Calu3 (cell line): ENCODE data around the gene TRIM65. TPM values are rescaled to one million over a fixed set of nuclear protein-coding genes. Genes with fewer than 3 reads are reported as not detected.

Experiments
- BruUV-seq: library from RNA; stranded (reverse); fragments of 400-500 nt; replicated peaks from 2 replicates; lab custom pipeline; 2021; lab: Mats Ljungman, UMichigan
- CTCF ChIA-PET: fragments of 300-600 bp; sonication (Branson Sonifier 250); formaldehyde crosslinking; loops from one replicate; lab custom pipeline; 2022; ENCODE audit warnings: antibody characterized with exemption; lab: Charles Lee
- DNase-seq: peaks from one replicate; pipeline ENCODE4 v3.0.0; 2022
- H3K27ac Mint-ChIP-seq: one replicate; pipeline ENCODE4 v1.8.0; 2022; ENCODE audit warnings: mixed read lengths; ENCODE audit not compliant: unreplicated experiment
- H3K27me3 Mint-ChIP-seq: one replicate; pipeline ENCODE4 v1.8.0; 2022; ENCODE audit warnings: mixed read lengths; ENCODE audit not compliant: unreplicated experiment
- H3K36me3 Mint-ChIP-seq: one replicate; pipeline ENCODE4 v1.8.0; 2022; ENCODE audit warnings: mild to moderate bottlenecking, moderate library complexity, mixed read lengths; ENCODE audit not compliant: insufficient read depth, unreplicated experiment
- H3K4me1 Mint-ChIP-seq: one replicate; pipeline ENCODE4 v1.8.0; 2022; ENCODE audit warnings: mild to moderate bottlenecking, low read depth, mixed read lengths; ENCODE audit not compliant: unreplicated experiment
- H3K4me3 Mint-ChIP-seq: one replicate; pipeline ENCODE4 v1.8.0; 2022; ENCODE audit warnings: mild to moderate bottlenecking, low read depth, moderate library complexity, mixed read lengths; ENCODE audit not compliant: unreplicated experiment
- H3K9me3 Mint-ChIP-seq: one replicate; pipeline ENCODE4 v1.8.0; 2022; ENCODE audit warnings: low read depth, mixed read lengths; ENCODE audit not compliant: unreplicated experiment
- intact Hi-C: fragments of 100-400 bp; cut with micrococcal nuclease; formaldehyde crosslinking; loops from one replicate; pipeline ENCODE4 v1.10.0; 2022; ENCODE audit not compliant: unreplicated experiment
- total RNA-seq: library from RNA; stranded (reverse); gene quantifications from 2 replicates; pipeline ENCODE4 v1.2.3, GENCODE V29; 2022
- TF ChIP-seq, protein P1 (sequence below): fragments of 200-600 bp; IDR thresholded peaks from one replicate; pipeline ENCODE4 v1.8.0; 2022; ENCODE audit warnings: antibody characterized with exemption; ENCODE audit not compliant: unreplicated experiment

The TRIM65 gene
- total RNA-seq, 1 experiment from 2014 or later, result 15.4 TPM

GRCh38 chr17:75842963-75843576 lies 53.7 kb downstream of the TRIM65 start:
- Mint-ChIP-seq H3K4me1 (peaks cover 18% of the 10 kb centered on the region), H3K27ac (peak overlapping the region; percentile 94), H3K27me3 (no peaks in the 10 kb centered on the region), H3K9me3 (no peaks in the 10 kb centered on the region), H3K4me3 (peak overlapping the region; percentile 68), H3K36me3 (peaks cover 75% of the 10 kb centered on the region)
- TF ChIP-seq, protein P1, sequence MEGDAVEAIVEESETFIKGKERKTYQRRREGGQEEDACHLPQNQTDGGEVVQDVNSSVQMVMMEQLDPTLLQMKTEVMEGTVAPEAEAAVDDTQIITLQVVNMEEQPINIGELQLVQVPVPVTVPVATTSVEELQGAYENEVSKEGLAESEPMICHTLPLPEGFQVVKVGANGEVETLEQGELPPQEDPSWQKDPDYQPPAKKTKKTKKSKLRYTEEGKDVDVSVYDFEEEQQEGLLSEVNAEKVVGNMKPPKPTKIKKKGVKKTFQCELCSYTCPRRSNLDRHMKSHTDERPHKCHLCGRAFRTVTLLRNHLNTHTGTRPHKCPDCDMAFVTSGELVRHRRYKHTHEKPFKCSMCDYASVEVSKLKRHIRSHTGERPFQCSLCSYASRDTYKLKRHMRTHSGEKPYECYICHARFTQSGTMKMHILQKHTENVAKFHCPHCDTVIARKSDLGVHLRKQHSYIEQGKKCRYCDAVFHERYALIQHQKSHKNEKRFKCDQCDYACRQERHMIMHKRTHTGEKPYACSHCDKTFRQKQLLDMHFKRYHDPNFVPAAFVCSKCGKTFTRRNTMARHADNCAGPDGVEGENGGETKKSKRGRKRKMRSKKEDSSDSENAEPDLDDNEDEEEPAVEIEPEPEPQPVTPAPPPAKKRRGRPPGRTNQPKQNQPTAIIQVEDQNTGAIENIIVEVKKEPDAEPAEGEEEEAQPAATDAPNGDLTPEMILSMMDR, result no peak
- no peak for DNase-seq
- CTCF ChIA-PET, result interaction anchor here (0.7 kb wide), 1 partner anchor 16 kb away, joined by 3 read pairs; no protein-coding TSS in a partner anchor
- BruUV-seq, result no TSS peak
- intact Hi-C loops, result no loop called here

GRCh38 chr17:75842411-75842810 lies 54.3 kb downstream of the TRIM65 start:
- H3K27ac Mint-ChIP-seq, result no peak overlapping the region
- no peak for DNase-seq
- intact Hi-C loops, result no loop called here
- BruUV-seq, result no TSS peak
- no peaks in the 10 kb centered on the region for H3K27me3 Mint-ChIP-seq
- H3K9me3 Mint-ChIP-seq, result no peaks in the 10 kb centered on the region
- peaks cover 75% of the 10 kb centered on the region for H3K36me3 Mint-ChIP-seq
- TF ChIP-seq, protein P1, result no peak
- CTCF ChIA-PET, result no interaction called here
- H3K4me1 Mint-ChIP-seq, result peaks cover 18% of the 10 kb centered on the region
- H3K4me3 Mint-ChIP-seq, result no peak overlapping the region

DNA sequence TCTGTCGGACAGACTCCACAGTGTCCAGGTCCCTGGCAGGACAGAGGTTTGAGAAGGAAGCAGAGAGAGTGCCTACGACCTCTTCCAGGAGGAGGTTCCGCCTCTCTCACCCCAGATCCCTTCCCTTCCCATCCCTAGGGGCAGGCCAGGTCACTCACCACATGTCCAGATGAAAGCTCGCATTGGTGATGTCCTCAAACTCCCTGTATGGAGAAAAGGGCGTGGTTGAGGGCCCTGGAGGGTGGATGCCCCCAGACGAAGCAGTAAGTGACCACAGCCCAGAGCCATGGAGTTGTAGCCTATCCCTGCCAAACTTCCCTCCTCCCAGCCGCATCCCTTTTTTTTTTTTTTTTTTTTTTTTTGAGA lies 56.0 kb downstream of the TRIM65 start:
- H3K36me3 Mint-ChIP-seq, result peaks cover 68% of the 10 kb centered on the region
- peaks cover 8% of the 10 kb centered on the region for H3K4me1 Mint-ChIP-seq
- no peak for DNase-seq
- H3K27me3 Mint-ChIP-seq, result no peaks in the 10 kb centered on the region
- BruUV-seq, result no TSS peak
- intact Hi-C loops, result no loop called here
- no peak overlapping the region for H3K27ac Mint-ChIP-seq
- no peaks in the 10 kb centered on the region for H3K9me3 Mint-ChIP-seq
- TF ChIP-seq, protein P1, result no peak
- H3K4me3 Mint-ChIP-seq, result no peak overlapping the region
- CTCF ChIA-PET, result interaction anchor here (0.7 to 1.1 kb wide), 2 partner anchors 15 to 56 kb away, joined by 3 read pairs; partner anchors contain the start of gene UNK

DNA sequence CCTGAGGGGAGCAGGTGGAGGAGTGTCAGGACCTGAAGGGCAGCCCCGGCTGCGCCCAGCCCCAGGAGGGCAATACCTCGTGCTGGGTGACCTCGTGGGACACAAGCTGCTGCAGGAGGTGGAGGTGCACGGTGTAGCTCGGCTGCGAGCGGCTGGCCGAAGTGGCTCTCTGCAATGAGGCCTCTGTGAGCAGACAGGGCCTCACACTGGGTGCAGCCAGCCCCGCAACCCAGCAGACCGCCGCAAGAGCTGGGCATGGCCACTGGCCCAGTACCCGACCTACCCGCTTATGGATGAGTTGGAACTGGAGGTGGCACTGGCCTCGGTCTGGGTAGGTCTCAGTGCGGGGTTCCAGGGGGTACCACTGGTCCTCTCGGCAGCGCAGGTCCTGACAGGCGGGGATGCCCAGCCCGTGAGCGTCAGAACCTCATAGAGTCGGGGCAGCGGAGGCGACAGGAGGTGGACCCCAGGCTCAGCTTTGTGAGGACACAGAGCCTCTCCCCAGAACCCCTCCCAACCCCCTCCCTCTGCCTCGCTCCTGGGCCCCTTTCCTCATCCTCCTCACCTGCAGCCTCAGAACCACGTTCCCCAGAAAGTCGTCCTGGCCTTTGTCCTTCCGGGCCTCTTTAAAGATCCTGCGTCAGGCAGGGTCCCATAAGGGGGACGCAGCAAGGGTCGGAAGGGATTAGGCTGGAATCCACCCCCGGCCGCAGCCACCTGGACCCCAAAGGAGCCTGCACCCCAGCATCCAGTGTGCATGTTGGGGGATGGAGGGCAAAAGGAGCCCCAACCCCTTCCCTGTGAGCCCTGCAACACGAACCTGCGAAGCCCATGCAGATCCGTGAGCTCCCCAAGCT lies 56.6 kb downstream of the TRIM65 start:
- CTCF ChIA-PET, result interaction anchor here (0.6 to 1.1 kb wide), 3 partner anchors 16 to 887 kb away, joined by 3 read pairs; no protein-coding TSS in a partner anchor
- intact Hi-C loops, result no loop called here
- H3K36me3 Mint-ChIP-seq, result peaks cover 68% of the 10 kb centered on the region
- TF ChIP-seq, protein P1, result no peak
- H3K27ac Mint-ChIP-seq, result no peak overlapping the region
- no peak overlapping the region for H3K4me3 Mint-ChIP-seq
- DNase-seq, result no peak
- H3K27me3 Mint-ChIP-seq, result no peaks in the 10 kb centered on the region
- no peaks in the 10 kb centered on the region for H3K9me3 Mint-ChIP-seq
- peaks cover 2% of the 10 kb centered on the region for H3K4me1 Mint-ChIP-seq
- BruUV-seq, result no TSS peak

Other genes with a start within 250 kb of the TRIM65 start
- 71.3 and 87.3 TPM in 2 replicates for gene RECQL5, start 229.8 kb downstream of the TRIM65 start, total RNA-seq
- gene SAP30BP, start 229.6 kb downstream of the TRIM65 start, total RNA-seq, result 96.4 and 98.4 TPM in 2 replicates
- gene ITGB4, start 175.5 kb downstream of the TRIM65 start, total RNA-seq, result 253 and 301 TPM in 2 replicates
- 20.4 and 20.5 TPM in 2 replicates for gene GALK1, start 131.8 kb downstream of the TRIM65 start, total RNA-seq
- gene UNK, start 112.1 kb downstream of the TRIM65 start, total RNA-seq, result 26.0 and 29.7 TPM in 2 replicates
- gene UNC13D, start 52.5 kb downstream of the TRIM65 start, total RNA-seq, result 103 and 104 TPM in 2 replicates
- 126 and 133 TPM in 2 replicates for gene WBP2, start 41.6 kb downstream of the TRIM65 start, total RNA-seq
- gene TRIM47, start 18.4 kb downstream of the TRIM65 start, total RNA-seq, result 51.2 and 54.1 TPM in 2 replicates
- 112 and 130 TPM in 2 replicates for gene MRPL38, start 7.9 kb upstream of the TRIM65 start, total RNA-seq
- gene FBF1, start 44.1 kb upstream of the TRIM65 start, total RNA-seq, result 32.6 and 33.6 TPM in 2 replicates
- 53.1 and 57.3 TPM in 2 replicates for gene ACOX1, start 82.2 kb upstream of the TRIM65 start, total RNA-seq
- gene TEN1, start 82.3 kb upstream of the TRIM65 start, total RNA-seq, result 15.3 and 15.8 TPM in 2 replicates
- gene CDK3, start 103.9 kb upstream of the TRIM65 start, total RNA-seq, result 9.4 and 9.8 TPM in 2 replicates
- gene EVPL, start 130.4 kb upstream of the TRIM65 start, total RNA-seq, result 51.8 and 59.7 TPM in 2 replicates
- 80.7 and 84.5 TPM in 2 replicates for gene SRP68, start 175.6 kb upstream of the TRIM65 start, total RNA-seq
- 0.27 and 0.61 TPM in 2 replicates for gene GALR2, start 177.8 kb upstream of the TRIM65 start, total RNA-seq
- 0.17 and 0.34 TPM in 2 replicates for gene ZACN, start 182.2 kb upstream of the TRIM65 start, total RNA-seq
- 122 and 137 TPM in 2 replicates for gene EXOC7, start 206.8 kb upstream of the TRIM65 start, total RNA-seq
- gene FOXJ1, start 244.3 kb upstream of the TRIM65 start, total RNA-seq, result 0.15 TPM in 1 of 2 replicates, not detected in the other